A673 (cell line): ENCODE measurements around the gene KLHL30.

Source experiments
- CTCF ChIP-seq: fragments of 300-800, 200-600 bp; sonication (generic); conservative IDR thresholded peaks from 2 replicates; pipeline ENCODE4 v1.5.1; 2017; ENCODE audit warnings: low read depth, mild to moderate bottlenecking, antibody characterized with exemption, low read length, moderate library complexity, mixed read lengths
- EZH2 ChIP-seq: fragments of 200-600 bp; sonication (generic); IDR thresholded peaks from 2 replicates; pipeline ENCODE4 v1.6.1; 2017; ENCODE audit warnings: borderline replicate concordance, low read depth, mild to moderate bottlenecking, mixed read lengths, antibody characterized with exemption, low read length; ENCODE audit not compliant: poor library complexity, severe bottlenecking

GRCh38 chr2:238126775-238127164, 11.7 kb upstream of the KLHL30 start:
- no peak for TF ChIP-seq CTCF
- no peak for TF ChIP-seq EZH2
